Bone marrow (tissue), 2 donors: ENCODE results near the gene NIT1.

Experiments
- DNase-seq, 2 donors: peaks; one replicate each; lab custom pipeline; 2025; lab: John Stamatoyannopoulos, UW

The NIT1 gene

DNA sequence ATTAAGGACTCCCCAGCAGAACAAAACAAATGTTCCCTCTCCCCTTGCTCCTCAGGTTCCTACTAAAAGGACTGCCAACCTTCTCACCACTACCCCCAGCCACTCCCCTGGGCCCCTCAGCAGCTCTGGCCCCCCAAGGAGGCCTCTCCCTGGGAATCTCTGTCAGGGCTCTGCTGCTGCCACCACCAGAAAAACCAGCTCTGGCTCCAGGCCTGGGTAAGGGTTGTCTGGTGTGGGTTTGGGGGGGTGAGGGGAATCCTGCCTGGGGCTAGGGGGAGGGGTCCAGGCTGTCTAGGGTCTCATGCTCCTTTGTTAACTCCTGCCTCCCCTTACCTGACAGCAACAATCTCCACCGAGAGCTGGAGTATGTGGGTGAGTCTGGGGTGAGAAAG is 33.3 kb upstream of the NIT1 start:
- no peak for DNase-seq

GRCh38 chr1:161085165-161085564 is 32.7 kb upstream of the NIT1 start:
- DNase-seq: no peak

- DNase-seq: no peak
These were observed 31.4 kb upstream of the NIT1 start for GRCh38 chr1:161086457-161086856.

GRCh38 chr1:161088587-161089110 is 29.3 kb upstream of the NIT1 start:
- DNase-seq: no peak

DNA sequence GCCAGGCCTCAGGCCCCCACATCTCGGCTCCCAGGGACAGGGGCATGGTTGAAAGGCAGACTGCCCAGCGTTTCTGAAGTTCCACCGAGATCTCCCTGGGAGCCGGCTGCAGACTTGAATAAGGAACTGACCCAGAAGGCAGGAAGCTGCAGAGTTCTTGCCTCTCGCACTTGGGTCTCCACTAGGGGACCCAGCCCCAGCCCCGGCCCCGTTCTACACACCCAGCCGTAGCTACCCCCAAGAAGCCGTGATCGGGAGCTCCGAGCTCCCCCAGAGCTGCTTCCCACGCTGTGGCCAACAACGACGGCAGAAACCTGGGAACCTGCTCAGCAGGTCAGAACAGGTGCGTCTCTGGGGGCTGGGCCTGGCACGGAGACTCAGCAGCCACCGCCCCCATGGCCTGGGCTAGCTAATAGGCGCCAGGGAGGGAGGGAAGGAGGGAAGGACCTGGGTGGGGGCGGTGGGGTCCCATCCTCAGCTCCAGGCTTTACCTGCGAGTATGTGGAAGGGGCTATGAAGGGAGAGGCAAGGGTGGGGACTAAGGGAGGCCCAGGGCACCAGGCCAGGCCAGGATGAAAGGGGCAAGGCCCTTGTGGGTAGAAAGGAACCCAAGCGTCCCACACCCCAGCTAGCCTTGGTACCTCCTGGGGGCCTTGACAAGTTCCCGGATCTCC is 28.5 kb upstream of the NIT1 start, which contains the start of gene NECTIN4:
Gene NECTIN4, minus strand, starts transcription at position 308 of the 674 bp plus-strand sequence. Its CDS starts 262 bp downstream, at position 46.
- DNase-seq: no peak

- DNase-seq: no peak
These were observed 28.0 kb upstream of the NIT1 start for GRCh38 chr1:161089938-161090337.

GRCh38 chr1:161090617-161091016 is 27.3 kb upstream of the NIT1 start:
- DNase-seq: no peak

DNA sequence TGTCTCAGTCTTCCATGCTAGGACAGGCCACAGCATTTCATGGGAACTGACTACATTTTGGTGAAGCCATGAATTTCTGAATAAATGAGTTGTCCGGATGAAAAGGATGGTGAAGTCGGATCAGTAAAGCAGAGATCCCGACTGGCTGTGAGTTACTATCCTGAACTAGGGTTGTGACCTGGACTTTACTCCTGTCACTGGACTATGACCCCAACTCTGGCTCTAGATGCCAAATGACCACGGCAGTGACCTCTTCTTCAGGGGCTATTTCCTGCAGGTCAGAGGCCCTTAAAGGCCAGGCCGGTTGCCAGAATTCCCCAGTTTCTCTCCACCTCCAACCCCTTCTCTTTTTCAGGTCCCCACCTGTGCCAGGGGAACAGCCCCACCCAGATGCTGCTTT is 26.8 kb upstream of the NIT1 start:
- no peak for DNase-seq

GRCh38 chr1:161091796-161092507 is 26.0 kb upstream of the NIT1 start:
- DNase-seq: no peak

DNA sequence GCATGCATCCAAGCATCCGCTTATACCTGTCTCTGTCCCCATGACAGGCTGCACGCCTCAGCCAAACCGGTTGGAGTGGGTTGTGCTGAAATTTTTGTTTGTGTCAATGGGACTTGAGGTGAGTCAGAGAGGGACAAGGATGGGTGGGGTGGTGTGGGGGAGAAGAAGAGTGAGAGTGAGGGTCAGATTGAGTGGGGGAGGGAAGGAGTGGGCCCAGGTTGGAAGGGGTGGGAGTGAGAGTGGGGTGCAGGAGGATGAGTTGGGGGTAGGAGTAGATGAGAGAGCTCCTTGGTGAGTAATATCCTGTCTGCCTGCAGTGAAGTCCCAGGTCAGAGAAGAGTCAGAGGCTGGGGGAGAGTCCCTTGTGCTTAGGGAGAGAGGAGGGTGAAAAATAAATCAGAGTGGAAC is 25.3 kb upstream of the NIT1 start:
- peak in 1 of 2 donors; percentile 71 for DNase-seq

DNA sequence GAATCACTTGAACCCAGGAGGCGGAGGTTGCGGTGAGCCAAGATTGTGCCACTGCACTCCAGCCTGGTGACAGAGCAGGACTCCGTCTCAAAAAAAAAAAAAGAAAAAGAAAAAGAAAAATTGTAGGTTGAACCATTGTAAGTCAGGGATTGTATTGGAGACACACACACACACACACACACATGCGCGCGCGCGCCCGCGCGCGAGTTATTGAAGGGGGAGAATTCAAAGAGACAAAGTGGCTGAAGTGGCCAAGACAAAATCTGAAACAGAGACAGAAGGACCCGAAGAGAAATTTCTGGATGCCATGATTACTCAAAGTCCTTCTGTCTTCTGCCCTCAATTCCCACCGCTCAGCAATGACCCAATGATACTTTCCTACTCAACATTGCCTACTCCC is 23.4 kb upstream of the NIT1 start:
- DNase-seq: no peak

- DNase-seq: no peak
These were observed 22.7 kb upstream of the NIT1 start for GRCh38 chr1:161095230-161095629.

DNA sequence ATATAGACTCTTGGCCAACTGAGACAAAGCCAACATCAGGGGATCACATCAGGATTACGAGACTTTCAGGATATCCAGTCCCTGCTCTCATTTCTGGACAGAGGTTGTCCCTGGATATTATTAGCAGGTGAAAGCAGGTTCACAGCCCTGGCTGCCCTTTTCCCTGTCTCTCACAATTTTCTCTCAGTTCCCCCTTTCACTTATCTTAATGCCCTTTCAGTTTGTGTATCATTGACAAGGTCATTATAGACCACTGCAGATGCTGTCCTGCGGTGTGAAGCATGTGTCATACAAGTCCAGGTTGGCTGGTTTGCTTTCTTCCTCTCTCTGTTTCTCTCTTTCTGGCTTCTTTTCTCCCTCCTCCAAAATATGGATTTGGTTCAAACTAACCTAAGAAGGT is 21.9 kb upstream of the NIT1 start:
- no peak for DNase-seq

DNA sequence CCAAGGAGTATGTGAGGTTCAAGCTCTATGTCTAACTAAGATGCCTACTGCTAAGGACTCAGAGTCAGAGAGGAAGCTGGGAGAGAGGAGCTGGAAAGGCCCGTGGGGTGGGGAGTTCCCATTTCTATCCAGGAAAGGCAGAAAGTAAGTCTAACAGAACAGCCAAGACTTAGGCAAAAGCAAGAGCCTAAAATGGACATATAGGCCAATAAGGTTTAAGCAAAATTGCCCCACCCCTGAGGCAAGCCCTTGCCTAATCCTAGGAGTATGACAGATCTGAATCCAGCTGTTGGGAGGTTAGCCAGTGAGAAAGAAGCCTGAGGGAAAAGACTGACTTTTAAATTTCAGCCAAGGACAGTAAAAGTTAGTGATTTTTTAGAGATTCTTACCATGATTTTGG is 21.4 kb upstream of the NIT1 start:
- DNase-seq: no peak

DNA sequence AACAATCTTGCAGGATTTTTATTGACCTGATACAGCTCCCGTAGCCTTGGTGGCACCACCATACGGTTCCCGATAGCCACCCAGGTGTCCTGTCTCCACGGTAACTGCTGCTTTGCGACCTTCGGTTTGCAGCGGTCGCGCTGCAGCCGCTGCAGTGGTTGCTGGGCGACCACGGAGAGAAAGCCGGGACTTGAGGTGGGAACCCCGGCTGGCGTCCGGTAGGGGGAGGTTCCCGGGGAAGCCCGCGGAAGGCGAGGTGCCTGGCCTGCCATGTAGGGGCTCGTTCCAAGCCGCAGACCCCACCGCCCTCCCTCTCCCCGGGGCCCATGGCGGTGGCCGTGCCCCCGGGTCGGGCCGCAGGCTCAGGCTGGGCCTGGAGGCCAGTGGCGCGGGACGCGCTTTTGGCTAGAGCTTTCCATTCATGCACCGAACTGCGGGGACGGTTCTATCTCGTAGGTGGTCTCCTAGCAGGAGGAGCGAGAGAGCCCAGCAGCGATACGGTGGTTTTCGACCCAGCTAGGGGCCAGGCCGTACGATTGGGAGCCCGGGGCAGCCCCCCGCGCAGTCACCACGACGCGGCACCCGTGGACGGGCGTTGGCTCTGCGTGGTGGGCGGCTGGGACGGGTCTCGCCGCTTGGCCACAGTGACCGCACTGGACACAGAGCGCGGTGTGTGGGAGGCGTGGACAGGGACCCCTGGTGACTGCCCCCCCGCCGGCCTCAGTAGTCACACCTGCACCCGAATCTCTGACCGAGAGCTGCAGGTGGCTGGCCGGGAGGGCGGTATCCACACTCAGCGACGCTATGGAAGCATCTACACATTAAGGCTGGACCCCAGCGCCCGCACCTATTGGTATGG is 19.5 kb upstream of the NIT1 start, which contains the start of gene KLHDC9:
Gene KLHDC9, plus strand, starts transcription at position 152 of the 859 bp plus-strand sequence. Its CDS starts 175 bp downstream, at position 327.
- DNase-seq: peak in 1 of 2 donors; percentile 32

DNA sequence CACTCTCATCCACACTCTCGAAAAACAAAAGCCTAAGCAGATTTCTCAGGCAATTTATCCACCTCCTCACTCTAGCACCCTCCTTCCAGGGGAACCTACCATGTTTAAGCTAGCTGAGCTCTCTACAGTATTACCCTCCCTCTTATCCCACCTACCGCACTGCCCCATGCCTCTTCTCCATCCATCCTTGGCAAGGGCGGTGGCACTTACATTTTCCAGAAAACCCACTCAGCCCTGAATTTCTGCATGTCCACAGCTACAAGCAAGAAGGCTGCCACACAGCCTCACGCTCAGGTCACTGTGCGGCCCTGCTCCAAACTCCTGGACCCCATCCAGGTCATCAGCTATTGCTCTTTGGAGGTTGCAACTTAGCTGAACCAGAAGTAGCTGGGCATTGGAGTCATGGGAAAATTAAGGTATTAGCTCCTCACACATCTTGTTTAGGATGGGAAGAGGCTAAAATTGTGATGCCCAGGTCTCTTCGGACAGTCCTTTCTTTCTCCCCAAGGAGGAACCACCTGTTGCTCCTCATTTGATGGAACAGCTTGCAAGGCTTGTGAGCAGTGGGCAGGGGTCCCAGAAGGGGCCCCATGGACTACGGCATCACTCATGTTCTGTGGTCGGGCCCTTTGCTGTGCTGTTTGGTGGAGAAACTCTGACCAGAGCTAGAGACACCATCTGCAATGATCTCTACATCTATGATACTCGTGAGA is 18.7 kb upstream of the NIT1 start:
- no peak for DNase-seq

- DNase-seq: no peak
These were observed 17.3 kb upstream of the NIT1 start for GRCh38 chr1:161100556-161100955.

- DNase-seq: no peak
These were observed 11.5 kb upstream of the NIT1 start for GRCh38 chr1:161106431-161106830.

DNA sequence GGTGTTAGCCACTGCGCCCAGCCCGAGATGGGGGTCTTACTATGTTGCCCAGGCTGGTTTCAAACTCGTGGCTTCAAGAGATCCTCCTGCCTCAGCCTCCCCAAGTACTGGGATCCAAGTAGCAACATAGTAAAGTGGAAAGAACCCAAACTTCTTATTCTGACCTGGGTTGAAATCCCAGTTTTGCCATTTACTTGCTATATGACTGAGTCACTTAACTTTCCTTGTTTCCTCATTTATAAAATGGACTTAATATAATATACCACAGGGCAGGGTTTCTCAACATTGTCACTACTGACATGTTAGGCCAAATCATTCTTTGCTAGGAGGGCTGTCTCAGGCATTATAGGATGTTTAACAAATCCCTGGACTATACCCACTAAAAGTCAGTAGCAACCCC is 6.8 kb upstream of the NIT1 start:
- no peak for DNase-seq

DNA sequence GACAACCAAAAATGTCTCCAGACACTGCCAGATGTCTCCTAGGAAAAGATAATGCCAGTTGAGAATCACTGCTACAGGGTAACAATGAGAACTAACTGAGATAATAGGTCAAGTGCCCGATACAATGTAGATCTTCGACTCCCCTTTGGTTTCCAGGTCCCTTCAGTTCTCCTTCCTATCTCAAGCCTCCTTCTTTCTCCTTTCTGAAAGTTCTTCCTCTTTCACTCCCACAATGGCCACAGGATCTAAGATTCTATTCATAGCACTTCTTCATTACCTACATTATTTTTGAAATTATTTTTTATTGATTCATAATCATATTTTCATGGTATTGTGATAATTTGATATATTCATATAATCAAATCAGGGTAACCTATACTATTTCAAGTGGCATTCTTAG is 6.4 kb upstream of the NIT1 start:
- peak in 1 of 2 donors; percentile 11 for DNase-seq

DNA sequence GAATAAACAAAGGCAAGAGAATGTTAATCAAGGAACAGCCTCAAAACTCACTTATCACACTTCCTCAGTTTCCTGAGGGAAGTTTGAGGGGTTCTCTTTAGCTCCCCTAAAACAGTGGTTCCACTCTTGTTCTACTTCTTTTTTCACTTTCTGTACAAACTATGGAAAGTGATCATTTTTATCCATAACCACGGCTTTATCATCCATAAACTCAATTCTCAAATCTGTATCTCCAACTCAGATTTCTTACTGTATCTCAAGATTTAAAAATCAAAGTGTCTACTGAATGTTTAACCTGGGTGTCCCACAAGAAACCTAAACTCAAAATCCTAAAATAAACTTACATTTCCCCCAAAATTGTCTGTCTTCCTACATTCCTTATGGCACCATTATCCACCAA is 4.0 kb upstream of the NIT1 start:
- DNase-seq: no peak

GRCh38 chr1:161114556-161114955 is 3.3 kb upstream of the NIT1 start:
- no peak for DNase-seq
